ENCODE measurements around the gene HDLBP.
"Not testable (repeated sequence)": the region's sequence is repeated elsewhere in the genome, so short reads cannot be mapped to it uniquely, and the experiment has no call there.

HDLBP gene

GRCh38 chr2:241197947-241198346 lies 117.5 kb downstream of the HDLBP start:
- no peak for DNase-seq (ENCODE audit: low read depth in 2 of 2)
- no peak for TF ChIP-seq CTCF (IDR thresholded peaks at IDR 0.05; ENCODE audit: low read depth, low read length)
- no peak overlapping the region for H3K4me3 ChIP-seq (replicated peaks in 1 of 2; ENCODE audit: low read depth in 2 of 2, low read length in 2 of 2)

- H3K4me3 ChIP-seq (replicated peaks in 1 of 2; ENCODE audit: low read depth in 2 of 2, low read length in 2 of 2); DNase-seq (ENCODE audit: low read depth in 2 of 2): not testable (repeated sequence)
Measured at GRCh38 chr2:241197246-241197645, 118.2 kb downstream of the HDLBP start.

- no peak for DNase-seq (ENCODE audit: low read depth in 2 of 2)
- no peak for TF ChIP-seq CTCF (IDR thresholded peaks at IDR 0.05; ENCODE audit: low read depth, low read length)
Measured at GRCh38 chr2:241195506-241196130, 119.9 kb downstream of the HDLBP start.

GRCh38 chr2:241194811-241195210 lies 120.7 kb downstream of the HDLBP start:
- no peak for TF ChIP-seq CTCF (IDR thresholded peaks at IDR 0.05; ENCODE audit: low read depth, low read length)
- no peak overlapping the region for H3K4me3 ChIP-seq (replicated peaks in 1 of 2; ENCODE audit: low read depth in 2 of 2, low read length in 2 of 2)
- DNase-seq (ENCODE audit: low read depth in 2 of 2): no peak

More at GRCh38 chr2:241195506-241196130, 119.9 kb downstream of the HDLBP start:
- no peak overlapping the region for H3K4me3 ChIP-seq (replicated peaks in 1 of 2; ENCODE audit: low read depth in 2 of 2, low read length in 2 of 2)

- H3K4me3 ChIP-seq (replicated peaks in 1 of 2; ENCODE audit: low read depth in 2 of 2, low read length in 2 of 2): no peak overlapping the region
- DNase-seq (ENCODE audit: low read depth in 2 of 2): no peak
- TF ChIP-seq CTCF (IDR thresholded peaks at IDR 0.05; ENCODE audit: low read depth, low read length): no peak
Measured at GRCh38 chr2:241193271-241193670, 122.2 kb downstream of the HDLBP start.

- no peak overlapping the region for H3K4me3 ChIP-seq (replicated peaks in 1 of 2; ENCODE audit: low read depth in 2 of 2, low read length in 2 of 2)
- TF ChIP-seq CTCF (IDR thresholded peaks at IDR 0.05; ENCODE audit: low read depth, low read length): no peak
- DNase-seq (ENCODE audit: low read depth in 2 of 2): no peak
Measured at GRCh38 chr2:241191081-241191480, 124.4 kb downstream of the HDLBP start.

GRCh38 chr2:241190291-241190981 lies 125.0 kb downstream of the HDLBP start:
- no peak overlapping the region for H3K4me3 ChIP-seq (replicated peaks in 1 of 2; ENCODE audit: low read depth in 2 of 2, low read length in 2 of 2)
- DNase-seq (ENCODE audit: low read depth in 2 of 2): no peak
- no peak for TF ChIP-seq CTCF (IDR thresholded peaks at IDR 0.05; ENCODE audit: low read depth, low read length)
